A549 (cell line): ENCODE data around the gene ANO10. TPM values are rescaled to one million over a fixed set of nuclear protein-coding genes. Genes with fewer than 3 reads are reported as not detected.

Source experiments
- ATAC-seq, 2 experiments: fragments of 200-7000 bp in 1 of 2; fragments of >200 bp in 1 of 2; cut with Nextera tagmentation in 1 of 2; cut with Tn5 transposase in 1 of 2; 3 replicates each; pipeline versions ENCODE4 v1.8.0 to v1.9.1; 2018 to 2020; ENCODE audit warnings: mild to moderate bottlenecking in 1 of 2, moderate library complexity in 1 of 2
- CTCF ChIA-PET: fragments of 300-600 bp; sonication (Branson Sonifier 250); formaldehyde crosslinking; extraction: SDS; loops from one replicate; lab custom pipeline; 2021; ENCODE audit warnings: antibody characterized with exemption, inconsistent platforms; lab: Yijun Ruan, JAX
- POLR2A ChIA-PET: fragments of 350-600 bp; formaldehyde crosslinking; extraction: SDS; loops from one replicate; lab custom pipeline; 2021; ENCODE audit warnings: antibody characterized with exemption, inconsistent platforms; lab: Yijun Ruan, JAX
- DNase-seq, 2 experiments: peaks; one replicate each; pipeline versions ENCODE4 v3.0.0 to v3.0.0-alpha.2; 2011 to 2016; ENCODE audit warnings: low read depth in 1 of 2, low spot score in 1 of 2
- FAIRE-seq: peaks from 2 replicates; lab custom pipeline; 2011; peaks lifted over from hg19 to GRCh38; lab: Jason Lieb, UNC
- H3K27ac ChIP-seq, 2 experiments: fragments of >200 bp; sonication (Bioruptor Twin); formaldehyde crosslinking; 3 replicates each; pipeline ENCODE4 v1.5.1; 2016 to 2017
- H3K4me1 ChIP-seq: fragments of >200 bp; sonication (Bioruptor Twin); formaldehyde crosslinking; 3 replicates; pipeline ENCODE4 v1.6.1; 2016
- H3K4me2 ChIP-seq: fragments of >200 bp; sonication (Bioruptor Twin); formaldehyde crosslinking; 3 replicates; pipeline ENCODE4 v1.6.1; 2016
- H3K4me3 ChIP-seq: fragments of >200 bp; sonication (Bioruptor Twin); formaldehyde crosslinking; 3 replicates; pipeline ENCODE4 v1.5.1; 2016
- H3K9me3 ChIP-seq: fragments of >200 bp; sonication (Bioruptor Twin); formaldehyde crosslinking; 3 replicates; pipeline ENCODE4 v1.6.1; 2016
- BHLHE40 ChIP-seq: IDR thresholded peaks from 2 replicates; pipeline ENCODE4 v1.6.1; 2012; ENCODE audit warnings: low read depth, low read length, inconsistent platforms
- CEBPB ChIP-seq, 2 experiments: fragments of >200 bp in 1 of 2; sonication (Bioruptor Twin) in 1 of 2; formaldehyde crosslinking in 1 of 2; IDR thresholded peaks; 2 replicates each; pipeline ENCODE4 v1.6.1; 2012 to 2016
- CTCF ChIP-seq: fragments of >200 bp; sonication (Bioruptor Twin); formaldehyde crosslinking; IDR thresholded peaks from 3 replicates; pipeline ENCODE4 v1.5.1; 2016
- EHF ChIP-seq: fragments of 250-450 bp; sonication (Bioruptor Pico); IDR thresholded peaks from 2 replicates; pipeline ENCODE4 v1.5.0; 2020; ENCODE audit warnings: mild to moderate bottlenecking
- ELK1 ChIP-seq: fragments of 150-350 bp; IDR thresholded peaks from 2 replicates; pipeline ENCODE4 v1.6.1; 2014; ENCODE audit warnings: low read depth, mild to moderate bottlenecking, low read length
- EP300 ChIP-seq, 2 experiments: fragments of >200 bp; sonication (Bioruptor Twin); formaldehyde crosslinking; IDR thresholded peaks; 2 replicates in 1 of 2; 3 replicates in 1 of 2; pipeline ENCODE4 v1.6.1; 2016 to 2017
- FOSL2 ChIP-seq, 2 experiments: fragments of 450-650 bp in 1 of 2; fragments of >200 bp in 1 of 2; sonication (Bioruptor Twin) in 1 of 2; formaldehyde crosslinking; IDR thresholded peaks; 2 replicates each; pipeline versions ENCODE4 v1.5.0 to v1.6.1; 2016 to 2020; ENCODE audit warnings: mild to moderate bottlenecking in 1 of 2, moderate library complexity in 1 of 2
- HDAC2 ChIP-seq: fragments of 200-600 bp; sonication (generic); IDR thresholded peaks from 2 replicates; pipeline ENCODE4 v1.6.1; 2016
- HEYL ChIP-seq: fragments of 250-450 bp; sonication (Bioruptor Pico); IDR thresholded peaks from 2 replicates; pipeline ENCODE4 v1.8.0; 2021; ENCODE audit warnings: mild to moderate bottlenecking, moderate library complexity
- JUN ChIP-seq, 2 experiments: fragments of >200 bp; sonication (Bioruptor Twin); formaldehyde crosslinking; IDR thresholded peaks; 2 replicates in 1 of 2; 3 replicates in 1 of 2; pipeline ENCODE4 v1.6.1; 2016 to 2017
- MAFK ChIP-seq: fragments of 450-650 bp; IDR thresholded peaks from 2 replicates; pipeline ENCODE4 v1.6.1; 2014; ENCODE audit not compliant: partially characterized antibody
- MAX ChIP-seq: IDR thresholded peaks from 2 replicates; pipeline ENCODE4 v1.6.1; 2012
- MYC ChIP-seq: IDR thresholded peaks from 2 replicates; pipeline ENCODE4 v1.6.1; 2012; ENCODE audit warnings: mild to moderate bottlenecking, inconsistent platforms, low read length, improper control_type of control experiment, borderline replicate concordance
- NR3C1 ChIP-seq: fragments of >200 bp; sonication (Bioruptor Twin); formaldehyde crosslinking; IDR thresholded peaks from 3 replicates; pipeline ENCODE4 v1.6.1; 2017
- PHF8 ChIP-seq: fragments of 200-600 bp; sonication (generic); IDR thresholded peaks from 2 replicates; pipeline ENCODE4 v1.6.1; 2016; ENCODE audit warnings: low read depth, mild to moderate bottlenecking, antibody characterized with exemption, moderate library complexity, borderline replicate concordance
- REST ChIP-seq: fragments of 200-600 bp; sonication (generic); IDR thresholded peaks from 2 replicates; pipeline ENCODE4 v1.6.1; 2016; ENCODE audit warnings: antibody characterized with exemption, mild to moderate bottlenecking, moderate library complexity
- TFCP2L1 ChIP-seq: fragments of 250-450 bp; sonication (Bioruptor Pico); IDR thresholded peaks from 2 replicates; pipeline ENCODE4 v1.5.0; 2021; ENCODE audit warnings: mild to moderate bottlenecking
- TP53 ChIP-seq: fragments of 250-450 bp; sonication (Bioruptor Pico); IDR thresholded peaks from 2 replicates; pipeline ENCODE4 v1.5.0; 2021; ENCODE audit warnings: mild to moderate bottlenecking, moderate library complexity
- ZC3H11A ChIP-seq: fragments of 450-650 bp; IDR thresholded peaks from 2 replicates; pipeline ENCODE4 v1.6.1; 2014; ENCODE audit warnings: antibody characterized with exemption, mild to moderate bottlenecking
- ZNF302 ChIP-seq: fragments of 250-450 bp; sonication (Bioruptor Pico); IDR thresholded peaks from 2 replicates; pipeline ENCODE4 v1.9.0; 2021; ENCODE audit warnings: inconsistent platforms, mild to moderate bottlenecking, moderate library complexity
- WGBS: methylation state at CpG from one replicate; pipeline ENCODE4 v1.1.6; 2017; ENCODE audit errors: missing lambda C conversion rate; 5-methylcytosine and 5-hydroxymethylcytosine counted together
- polyA plus RNA-seq, 4 experiments: library from polyadenylated mRNA; depleted of rRNA in 3 of 4; stranded (reverse); fragments of >200 nt; fragmentation: RNase III in 1 of 4; extraction: RNeasy Plus Mini Kit Qiagen cat#74134 plus additional on column Dnase treatment in 1 of 4; gene quantifications; 2 replicates in 3 of 4; 3 replicates in 1 of 4; pipeline ENCODE4 v1.2.3, GENCODE V29; 2011 to 2017

ANO10 gene
- polyA plus RNA-seq, 2 of the 4 experiments (the other 2 are of a cell fraction), result 20.0 to 22.8 TPM

- FAIRE-seq (no peak), ATAC-seq (no peak)
- Histone ChIP-seq H3K4me1 (no peaks in the 10 kb centered on the region), H3K9me3 (no peaks in the 10 kb centered on the region), H3K27ac (no peak overlapping the region), H3K4me3 (no peak overlapping the region)
- CTCF ChIA-PET, result interaction anchor here (0.6 to 0.7 kb wide), 2 partner anchors 35 to 750 kb away, joined by 3 read pairs; no protein-coding TSS in a partner anchor
- POLR2A ChIA-PET, result interaction anchor here (0.6 kb wide), 1 partner anchor 148 kb away, joined by 3 read pairs; no protein-coding TSS in a partner anchor
- WGBS, result 94% methylated on average over 5 of the region's 5 CpGs
- TF ChIP-seq JUN (IDR thresholded peaks at IDR 0.05) (no peak), REST (no peak), HDAC2 (no peak), MAFK (no peak), CEBPB (IDR thresholded peaks at IDR 0.05) (no peak), MAX (no peak), EHF (CRISPR knock-in tag) (no peak), ZNF302 (CRISPR knock-in tag) (no peak), FOSL2 (IDR thresholded peaks at IDR 0.05) (no peak), FOSL2 (CRISPR knock-in tag; IDR thresholded peaks at IDR 0.05) (no peak), MYC (no peak), PHF8 (no peak), CTCF (no peak), ELK1 (no peak), HEYL (no peak), TFCP2L1 (CRISPR knock-in tag) (no peak), NR3C1 (no peak), ZC3H11A (no peak), EP300 (IDR thresholded peaks at IDR 0.05) (no peak)
- TF ChIP-seq, all 56 proteins: peak for 0
- H3K4me2 ChIP-seq, result no peak overlapping the region
- DNase-seq, result no peak
Observed at GRCh38 chr3:43320288-43320687, 301.5 kb downstream of the ANO10 start.

GRCh38 chr3:43319794-43320193 is 302.0 kb downstream of the ANO10 start:
- Histone ChIP-seq H3K4me2 (no peak overlapping the region), H3K4me3 (no peak overlapping the region), H3K27ac (no peak overlapping the region), H3K4me1 (no peaks in the 10 kb centered on the region), H3K9me3 (no peaks in the 10 kb centered on the region)
- FAIRE-seq (no peak), ATAC-seq (no peak), DNase-seq (no peak)
- ChIA-PET CTCF (interaction anchor here (0.6 kb wide), 1 partner anchor 750 kb away, joined by 3 read pairs; no protein-coding TSS in a partner anchor), POLR2A (no interaction called here)
- TF ChIP-seq BHLHE40, result no peak
- TF ChIP-seq TP53 (CRISPR knock-in tag), result no peak
- WGBS, result 87% methylated on average over 3 of the region's 3 CpGs
